ENCODE measurements around the gene SPAG17.

The SPAG17 gene

GRCh38 chr1:118101999-118102398 lies 83.0 kb downstream of the SPAG17 start:
- no peak for TF ChIP-seq CTCF (IDR thresholded peaks at IDR 0.05; ENCODE audit: control extremely low read depth, extremely low read depth, low read depth, missing control alignments)
- POLR2A ChIA-PET, result no interaction called here
- no peak for DNase-seq (ENCODE audit: extremely low spot score)
- CTCF ChIA-PET, result interaction anchor here (1.1 kb wide), 1 partner anchor 9 kb away, joined by 3 read pairs; no protein-coding TSS in a partner anchor

- no peak for DNase-seq (ENCODE audit: extremely low spot score)
- TF ChIP-seq CTCF (IDR thresholded peaks at IDR 0.05; ENCODE audit: control extremely low read depth, extremely low read depth, low read depth, missing control alignments), result no peak
- ChIA-PET CTCF (no interaction called here), POLR2A (no interaction called here)
These were observed 83.5 kb downstream of the SPAG17 start for GRCh38 chr1:118101515-118101844.

- TF ChIP-seq CTCF (IDR thresholded peaks at IDR 0.05; ENCODE audit: control extremely low read depth, extremely low read depth, low read depth, missing control alignments), result no peak
- DNase-seq (ENCODE audit: extremely low spot score), result no peak
- ChIA-PET CTCF (no interaction called here), POLR2A (no interaction called here)
These were observed 84.1 kb downstream of the SPAG17 start for GRCh38 chr1:118100686-118101514.

GRCh38 chr1:118099686-118100085 lies 85.3 kb downstream of the SPAG17 start:
- ChIA-PET POLR2A (no interaction called here), CTCF (no interaction called here)
- no peak for DNase-seq (ENCODE audit: extremely low spot score)
- TF ChIP-seq CTCF (IDR thresholded peaks at IDR 0.05; ENCODE audit: control extremely low read depth, extremely low read depth, low read depth, missing control alignments), result no peak

- DNase-seq (ENCODE audit: extremely low spot score), result no peak
- POLR2A ChIA-PET, result no interaction called here
- TF ChIP-seq CTCF (IDR thresholded peaks at IDR 0.05; ENCODE audit: control extremely low read depth, extremely low read depth, low read depth, missing control alignments), result no peak
- CTCF ChIA-PET, result no interaction called here
These were observed 87.2 kb downstream of the SPAG17 start for GRCh38 chr1:118097622-118098348.

GRCh38 chr1:118093017-118093416 lies 92.0 kb downstream of the SPAG17 start:
- no peak for TF ChIP-seq CTCF (IDR thresholded peaks at IDR 0.05; ENCODE audit: control extremely low read depth, extremely low read depth, low read depth, missing control alignments)
- POLR2A ChIA-PET, result no interaction called here
- CTCF ChIA-PET, result interaction anchor here (1.6 kb wide), 1 partner anchor 11 kb away, joined by 7 read pairs; no protein-coding TSS in a partner anchor
- no peak for DNase-seq (ENCODE audit: extremely low spot score)
